ENCODE data around the gene RRP9. TPM values are rescaled to one million over a fixed set of nuclear protein-coding genes. Genes with fewer than 3 reads are reported as not detected.
A peak's percentile ranks its signal among the peaks of the same experiment; 100 is the strongest.

RRP9 gene
- total and polyA plus RNA-seq, 4 donors: 8.2 to 47.6 (median 33.5) TPM

DNA sequence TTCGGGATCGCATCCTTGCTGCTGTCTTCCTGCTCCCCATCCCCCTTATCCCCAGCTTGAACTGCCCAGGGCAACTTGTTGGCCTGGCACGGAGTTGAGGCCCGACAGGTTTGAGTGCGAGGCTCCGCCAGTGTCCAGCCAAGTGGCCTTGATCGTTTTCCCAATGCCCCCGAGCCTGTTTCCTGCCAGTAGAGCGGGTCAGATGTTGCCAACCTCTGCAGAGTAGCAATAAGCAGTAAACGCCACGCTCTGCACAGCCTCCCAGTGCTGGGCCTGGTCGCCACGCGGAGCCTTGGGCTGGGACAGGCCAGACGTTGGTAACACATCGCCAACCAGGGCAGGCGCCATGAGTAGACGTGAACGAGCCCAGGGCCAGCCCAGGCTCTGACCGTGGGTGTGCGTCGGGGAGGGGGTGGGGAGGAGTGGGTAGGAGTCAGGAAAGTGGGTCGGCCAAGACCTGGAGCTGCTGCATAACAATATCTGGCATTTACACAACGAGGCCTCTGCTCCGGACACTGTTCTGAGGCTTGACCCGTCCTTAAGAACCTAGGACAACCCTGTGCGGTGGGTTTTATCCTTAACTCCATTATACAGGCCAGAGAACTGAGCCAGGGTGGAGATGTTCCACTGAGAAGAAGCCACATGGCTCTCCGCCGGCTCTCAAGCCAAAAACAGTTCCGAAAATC is 32.7 kb upstream of the RRP9 start:
- H3K27me3 ChIP-seq (ENCODE audit: control insufficient read depth in 3 of 3, insufficient read depth in 3 of 3, low read length in 2 of 3): no peaks in the 10 kb centered on the region
- peak in 1 of 3 donors; percentile 29 for DNase-seq
- ATAC-seq (ENCODE audit: insufficient read depth, low FRiP score): peak; percentile 7
- TF ChIP-seq, protein P1, sequence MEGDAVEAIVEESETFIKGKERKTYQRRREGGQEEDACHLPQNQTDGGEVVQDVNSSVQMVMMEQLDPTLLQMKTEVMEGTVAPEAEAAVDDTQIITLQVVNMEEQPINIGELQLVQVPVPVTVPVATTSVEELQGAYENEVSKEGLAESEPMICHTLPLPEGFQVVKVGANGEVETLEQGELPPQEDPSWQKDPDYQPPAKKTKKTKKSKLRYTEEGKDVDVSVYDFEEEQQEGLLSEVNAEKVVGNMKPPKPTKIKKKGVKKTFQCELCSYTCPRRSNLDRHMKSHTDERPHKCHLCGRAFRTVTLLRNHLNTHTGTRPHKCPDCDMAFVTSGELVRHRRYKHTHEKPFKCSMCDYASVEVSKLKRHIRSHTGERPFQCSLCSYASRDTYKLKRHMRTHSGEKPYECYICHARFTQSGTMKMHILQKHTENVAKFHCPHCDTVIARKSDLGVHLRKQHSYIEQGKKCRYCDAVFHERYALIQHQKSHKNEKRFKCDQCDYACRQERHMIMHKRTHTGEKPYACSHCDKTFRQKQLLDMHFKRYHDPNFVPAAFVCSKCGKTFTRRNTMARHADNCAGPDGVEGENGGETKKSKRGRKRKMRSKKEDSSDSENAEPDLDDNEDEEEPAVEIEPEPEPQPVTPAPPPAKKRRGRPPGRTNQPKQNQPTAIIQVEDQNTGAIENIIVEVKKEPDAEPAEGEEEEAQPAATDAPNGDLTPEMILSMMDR (IDR thresholded peaks at IDR 0.05; ENCODE audit: control extremely low read depth, extremely low read depth): no peak
- H3K4me3 ChIP-seq: peak overlapping the region; percentile 52
- peak overlapping the region; percentile 2 to 65 for H3K9ac ChIP-seq (ENCODE audit: insufficient read depth in 1 of 2, low read length in 2 of 2)
- H3K27ac ChIP-seq (ENCODE audit: low read depth in 1 of 2, low read length in 1 of 2): peak overlapping the region; percentile 80 to 87
- H3K9me3 ChIP-seq (ENCODE audit: control insufficient read depth in 4 of 4, insufficient read depth in 3 of 4, low read length in 3 of 4): no peaks in the 10 kb centered on the region
- 15 to 24% methylated on average over 30 of the region's 30 CpGs for WGBS, 2 donors
- no peaks in the 10 kb centered on the region for H3K36me3 ChIP-seq (ENCODE audit: control insufficient read depth in 4 of 4, insufficient read depth in 4 of 4, low read length in 4 of 4)
- H3K4me1 ChIP-seq (ENCODE audit: control insufficient read depth in 5 of 5, insufficient read depth in 5 of 5, low read length in 5 of 5): peaks cover 0 to 19% (median 10%) of the 10 kb centered on the region in 5 donors

DNA sequence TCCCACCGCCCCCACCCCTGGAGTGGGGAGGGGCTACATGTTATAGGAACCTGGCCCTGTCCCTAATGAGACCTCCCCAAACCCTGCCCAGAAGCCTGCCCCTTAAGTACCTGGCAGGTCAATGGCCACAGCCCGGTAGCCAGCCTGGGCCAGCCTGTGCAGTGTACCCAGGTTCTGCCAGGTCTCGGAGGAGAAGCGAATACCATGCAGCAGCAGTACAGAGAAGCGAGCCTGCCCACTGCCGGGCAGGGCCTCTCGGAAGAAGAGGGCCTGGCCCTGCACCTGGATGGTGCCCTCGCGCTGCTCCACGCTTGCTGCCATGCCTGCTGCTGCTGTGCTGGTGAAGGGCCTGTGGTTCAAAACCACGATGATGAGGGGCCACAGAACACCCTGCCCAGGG is 29.6 kb upstream of the RRP9 start:
- ATAC-seq (ENCODE audit: insufficient read depth, low FRiP score): no peak
- Histone ChIP-seq H3K27me3 (ENCODE audit: control insufficient read depth in 3 of 3, insufficient read depth in 3 of 3, low read length in 2 of 3) (no peaks in the 10 kb centered on the region), H3K36me3 (ENCODE audit: control insufficient read depth in 4 of 4, insufficient read depth in 4 of 4, low read length in 4 of 4) (no peaks in the 10 kb centered on the region), H3K9me3 (ENCODE audit: control insufficient read depth in 4 of 4, insufficient read depth in 3 of 4, low read length in 3 of 4) (no peaks in the 10 kb centered on the region), H3K27ac (ENCODE audit: low read depth in 1 of 2, low read length in 1 of 2) (no peak overlapping the region), H3K4me3 (no peak overlapping the region), H3K9ac (ENCODE audit: insufficient read depth in 1 of 2, low read length in 2 of 2) (no peak overlapping the region), H3K4me1 (ENCODE audit: control insufficient read depth in 5 of 5, insufficient read depth in 5 of 5, low read length in 5 of 5) (peaks cover 0 to 34% (median 19%) of the 10 kb centered on the region in 5 donors)
- DNase-seq: no peak
- 91% methylated on average over 11 of the region's 11 CpGs for WGBS, 2 donors
- TF ChIP-seq, protein P1 (IDR thresholded peaks at IDR 0.05; ENCODE audit: control extremely low read depth, extremely low read depth): no peak

DNA sequence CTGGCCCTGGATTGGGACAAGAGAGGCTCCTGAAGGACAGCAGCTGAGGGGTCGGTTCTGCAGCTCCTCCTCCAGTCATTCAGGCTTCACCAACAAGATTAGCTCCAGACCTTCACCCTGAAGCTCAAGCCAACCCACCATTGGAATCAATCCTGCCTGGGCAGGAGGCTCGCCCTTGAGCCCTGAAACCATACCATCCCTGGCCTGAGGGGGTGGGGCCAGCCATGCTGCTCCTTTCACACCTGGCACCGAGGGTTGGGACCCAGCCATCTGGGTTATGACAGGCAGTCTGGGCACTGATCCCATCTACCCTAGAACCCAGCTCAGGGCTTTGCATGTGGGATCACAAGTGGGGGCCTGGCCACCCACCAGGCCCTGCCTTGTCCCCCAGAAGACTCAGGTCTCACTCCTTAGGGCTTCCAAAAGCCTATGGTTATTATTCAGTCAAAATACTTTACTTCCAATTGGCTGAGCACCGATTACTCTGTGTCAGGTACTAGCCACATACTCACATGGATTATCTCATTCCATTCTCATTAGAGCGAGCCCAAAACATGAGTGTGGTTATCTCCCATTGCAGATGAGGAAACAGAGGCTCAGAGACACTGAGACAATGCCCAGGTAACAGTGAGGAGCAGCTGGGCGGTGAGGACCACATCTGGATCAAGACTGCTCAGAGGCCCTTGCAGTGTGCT is 29.0 kb upstream of the RRP9 start:
- no peaks in the 10 kb centered on the region for H3K9me3 ChIP-seq (ENCODE audit: control insufficient read depth in 4 of 4, insufficient read depth in 3 of 4, low read length in 3 of 4)
- no peak overlapping the region for H3K27ac ChIP-seq (ENCODE audit: low read depth in 1 of 2, low read length in 1 of 2)
- no peak overlapping the region for H3K4me3 ChIP-seq
- H3K27me3 ChIP-seq (ENCODE audit: control insufficient read depth in 3 of 3, insufficient read depth in 3 of 3, low read length in 2 of 3): no peaks in the 10 kb centered on the region
- no peak for ATAC-seq (ENCODE audit: insufficient read depth, low FRiP score)
- 76 to 82% methylated on average over 6 of the region's 6 CpGs for WGBS, 2 donors
- TF ChIP-seq, protein P1 (IDR thresholded peaks at IDR 0.05; ENCODE audit: control extremely low read depth, extremely low read depth): no peak
- no peak for DNase-seq
- no peak overlapping the region for H3K9ac ChIP-seq (ENCODE audit: insufficient read depth in 1 of 2, low read length in 2 of 2)
- H3K4me1 ChIP-seq (ENCODE audit: control insufficient read depth in 5 of 5, insufficient read depth in 5 of 5, low read length in 5 of 5): peaks cover 0 to 36% (median 20%) of the 10 kb centered on the region in 5 donors
- H3K36me3 ChIP-seq (ENCODE audit: control insufficient read depth in 4 of 4, insufficient read depth in 4 of 4, low read length in 4 of 4): no peaks in the 10 kb centered on the region
